PC-9 (cell line): ENCODE measurements around the gene HABP4.

ENCODE experiments used
- CTCF ChIP-seq: fragments of 200-600 bp; sonication (generic); conservative IDR thresholded peaks from 2 replicates; pipeline ENCODE4 v1.6.1; 2017; ENCODE audit warnings: mixed run types, antibody characterized with exemption, mild to moderate bottlenecking, moderate library complexity
- EZH2 ChIP-seq: fragments of 200-600 bp; sonication (generic); IDR thresholded peaks from 2 replicates; pipeline ENCODE4 v1.8.0; 2017; ENCODE audit warnings: antibody characterized with exemption, low read depth

DNA sequence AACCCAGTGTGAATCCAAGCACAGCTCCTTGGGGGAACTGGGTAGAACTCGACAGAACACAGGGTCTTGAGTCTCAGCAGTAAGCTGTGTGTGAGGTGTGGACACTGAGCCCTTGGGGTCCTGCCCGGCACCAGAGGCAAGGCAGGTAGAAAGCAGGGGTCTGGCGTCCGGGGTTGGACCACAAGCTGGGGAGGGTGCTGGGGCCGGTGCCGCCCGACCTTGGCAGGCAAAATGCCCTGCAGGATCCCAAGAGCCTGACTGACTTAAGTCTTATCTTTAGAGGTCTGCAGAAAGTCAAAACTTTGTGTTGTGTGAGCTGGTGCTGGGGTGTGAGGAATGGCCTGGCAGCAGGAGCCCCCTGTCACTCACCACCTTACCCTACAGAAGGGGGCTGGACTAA is 49.3 kb downstream of the HABP4 start:
- TF ChIP-seq CTCF: no peak
- no peak for TF ChIP-seq EZH2
